Common myeloid progenitor, CD34-positive (primary cell): ENCODE data around the gene ZFP64.
"Not testable (repeated sequence)": the region's sequence is repeated elsewhere in the genome, so short reads cannot be mapped to it uniquely, and the experiment has no call there.

Experiments
- CTCF ChIA-PET: fragments of 350-600 bp; sonication (Branson Sonifier 250); formaldehyde crosslinking; loops from one replicate; lab custom pipeline; 2021; ENCODE audit warnings: antibody characterized with exemption; lab: Charles Lee
- POLR2A ChIA-PET: fragments of 350-600 bp; sonication (Branson Sonifier 250); formaldehyde crosslinking; loops from one replicate; lab custom pipeline; 2021; ENCODE audit warnings: antibody characterized with exemption; lab: Charles Lee
- DNase-seq, 3 donors: peaks; one replicate each; pipeline versions ENCODE4 v3.0.0 to v3.0.0-alpha.2; 2013
- H3K27ac ChIP-seq, 2 experiments: 1 replicate in 1 of 2; 2 replicates in 1 of 2; pipeline ENCODE4 v1.7.0; 2013; ENCODE audit warnings: inconsistent platforms in 2 of 2, low read length in 2 of 2, mild to moderate bottlenecking in 2 of 2, low read depth in 1 of 2, moderate library complexity in 1 of 2; ENCODE audit not compliant: severe bottlenecking in 2 of 2, insufficient read depth in 1 of 2, poor library complexity in 1 of 2
- H3K27me3 ChIP-seq, 5 experiments: replicated peaks in 2 of 5; 1 replicate in 3 of 5; 2 replicates in 2 of 5; pipeline versions ENCODE4 v1.6.1 to v1.7.0; 2013; ENCODE audit warnings: low read length in 4 of 5, mild to moderate bottlenecking in 2 of 5, moderate library complexity in 2 of 5, inconsistent platforms in 1 of 5; ENCODE audit not compliant: insufficient read depth in 5 of 5, control insufficient read depth in 4 of 5
- H3K36me3 ChIP-seq, 4 experiments: 1 replicate in 2 of 4; 2 replicates in 2 of 4; pipeline versions ENCODE4 v1.6.1 to v1.7.0; 2013; ENCODE audit warnings: low read length in 3 of 4, control low read depth in 1 of 4, mild to moderate bottlenecking in 1 of 4; ENCODE audit not compliant: control insufficient read depth in 4 of 4, insufficient read depth in 4 of 4
- H3K4me1 ChIP-seq, 4 experiments: 1 replicate in 3 of 4; 2 replicates in 1 of 4; pipeline versions ENCODE4 v1.6.1 to v1.7.1; 2013; ENCODE audit warnings: low read length in 3 of 4, mild to moderate bottlenecking in 3 of 4, control low read depth in 1 of 4, inconsistent platforms in 1 of 4, moderate library complexity in 1 of 4; ENCODE audit not compliant: control insufficient read depth in 4 of 4, insufficient read depth in 4 of 4; ENCODE audit errors: control extremely low read depth in 1 of 4
- H3K4me3 ChIP-seq, 7 experiments: 1 replicate in 4 of 7; 2 replicates in 3 of 7; pipeline versions ENCODE4 v1.5.1 to v1.7.0; 2013; ENCODE audit warnings: mild to moderate bottlenecking in 7 of 7, low read length in 6 of 7, moderate library complexity in 6 of 7, inconsistent platforms in 2 of 7, low read depth in 2 of 7, control low read depth in 1 of 7; ENCODE audit not compliant: insufficient read depth in 4 of 7, control insufficient read depth in 1 of 7; ENCODE audit errors: extremely low read depth in 1 of 7
- H3K9me3 ChIP-seq, 5 experiments: 1 replicate in 4 of 5; 2 replicates in 1 of 5; pipeline versions ENCODE4 v1.6.1 to v1.7.1; 2013; ENCODE audit warnings: low read length in 4 of 5, mild to moderate bottlenecking in 2 of 5, inconsistent platforms in 1 of 5, low read depth in 1 of 5, moderate library complexity in 1 of 5; ENCODE audit not compliant: control insufficient read depth in 4 of 5, insufficient read depth in 2 of 5; ENCODE audit errors: control extremely low read depth in 1 of 5
- WGBS: methylation state at CpG from one replicate; pipeline ENCODE4 v1.1.5; 2013; ENCODE audit not compliant: insufficient coverage; 5-methylcytosine and 5-hydroxymethylcytosine counted together

The ZFP64 gene

GRCh38 chr20:52192719-52193007 lies 1.1 kb upstream of the ZFP64 start:
- WGBS: no CpG with 5 or more reads among the region's 2 CpGs
- H3K27me3 ChIP-seq, H3K36me3 ChIP-seq, H3K9me3 ChIP-seq, POLR2A ChIA-PET, CTCF ChIA-PET, DNase-seq: not testable (repeated sequence)
- Histone ChIP-seq H3K27ac (peak overlapping the region in 1 of 2 experiments; percentile 81), H3K4me3 (peak overlapping the region in 4 of 7 experiments; percentile 92 to 96 (median 93)), H3K4me1 (peaks cover 0 to 18% (median 12%) of the 10 kb centered on the region in 4 experiments)

DNA sequence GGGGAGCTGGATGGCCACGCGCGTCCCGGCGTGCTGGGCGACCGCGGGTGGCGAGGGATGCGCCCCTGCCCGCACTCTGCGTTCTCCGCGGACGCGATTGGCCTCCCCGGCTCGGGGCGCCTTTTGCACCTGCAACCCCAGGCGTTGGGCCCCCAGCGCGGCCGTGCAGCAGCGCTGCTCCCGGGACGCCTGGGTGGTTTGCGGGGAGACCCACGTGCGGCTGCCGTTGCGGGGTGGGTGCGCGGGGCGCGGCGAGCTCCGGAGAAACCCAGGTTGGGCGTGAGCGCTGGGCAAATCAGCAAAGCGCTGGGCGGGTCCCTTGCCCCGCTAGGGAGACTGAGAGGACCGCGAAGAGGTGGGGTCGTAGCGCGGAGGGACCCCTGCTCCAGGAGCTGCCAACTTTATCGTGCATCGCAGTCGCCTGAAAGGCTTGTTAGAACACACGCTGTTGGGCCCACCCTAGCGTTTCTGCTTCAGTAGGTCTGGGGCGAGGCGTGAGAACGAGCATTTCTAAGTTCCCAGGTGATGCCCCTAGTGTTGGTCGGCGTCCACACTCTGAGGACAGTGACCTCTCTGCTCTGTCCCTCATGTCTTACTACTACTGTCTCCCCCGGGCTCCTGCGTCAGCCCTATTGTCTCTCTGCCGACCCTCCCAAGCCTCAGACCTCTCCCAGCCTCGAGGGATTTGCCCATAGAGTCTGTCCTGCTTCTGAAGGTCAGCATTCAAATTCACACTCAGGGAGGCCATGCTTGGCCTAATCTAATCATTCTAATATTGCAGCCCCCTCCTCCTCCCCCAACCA lies 538 bp upstream of the ZFP64 start:
- under 1% methylated on average over 47 of the region's 61 CpGs for WGBS
- no peaks in the 10 kb centered on the region for H3K36me3 ChIP-seq
- no peaks in the 10 kb centered on the region for H3K27me3 ChIP-seq
- no peaks in the 10 kb centered on the region for H3K9me3 ChIP-seq
- peak overlapping the region in 1 of 2 experiments; percentile 81 for H3K27ac ChIP-seq
- H3K4me3 ChIP-seq: peak overlapping the region; percentile 75 to 96 (median 93)
- DNase-seq: peak; percentile 45 to 82 (median 71)
- ChIA-PET POLR2A (no interaction called here), CTCF (interaction anchor here (0.6 to 1.0 kb wide), 3 partner anchors 11 to 1321 kb away, joined by 3 to 5 read pairs (median 3); no protein-coding TSS in a partner anchor)
- H3K4me1 ChIP-seq: peaks cover 0 to 18% (median 12%) of the 10 kb centered on the region in 4 experiments

DNA sequence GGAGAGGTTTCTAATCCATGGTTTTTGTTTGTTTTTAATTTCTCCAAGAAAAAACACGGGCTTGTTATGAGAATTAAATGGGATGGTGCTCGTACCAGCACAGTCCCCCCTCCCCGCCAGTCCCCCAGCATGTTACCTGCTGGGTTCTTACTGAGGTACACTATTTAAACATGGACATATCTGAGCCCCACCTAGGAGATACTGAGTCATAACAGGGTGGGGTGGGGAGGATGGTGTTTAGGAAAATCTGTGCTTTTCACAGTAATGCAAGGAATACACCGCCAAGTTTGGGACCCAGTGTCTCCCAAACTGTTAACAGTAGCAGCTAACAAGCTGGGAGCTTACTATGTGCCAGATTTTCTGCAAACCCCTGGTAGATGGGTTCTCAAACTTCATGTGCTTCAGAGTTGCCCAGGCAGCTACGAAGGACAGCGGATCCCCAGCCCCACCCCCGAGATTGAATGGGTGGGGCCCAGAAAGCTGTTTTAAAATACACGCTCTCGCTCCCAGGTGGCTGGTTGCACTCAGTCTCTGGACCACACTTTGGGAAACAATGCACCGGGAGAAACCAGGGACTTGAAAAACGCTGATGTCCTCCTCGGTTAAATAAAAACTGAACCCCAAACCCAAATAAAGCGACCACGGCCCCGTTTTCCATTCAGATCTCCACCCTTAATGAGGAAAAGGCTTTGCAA lies 995 bp downstream of the ZFP64 start:
- DNase-seq: peak; percentile 16 to 58 (median 43)
- WGBS: 17% methylated on average over 13 of the region's 15 CpGs
- peak overlapping the region; percentile 75 to 96 (median 93) for H3K4me3 ChIP-seq
- CTCF ChIA-PET: no interaction called here
- no peaks in the 10 kb centered on the region for H3K9me3 ChIP-seq
- peak overlapping the region; percentile 16 to 81 for H3K27ac ChIP-seq
- POLR2A ChIA-PET: no interaction called here
- peaks cover 0 to 14% (median 3%) of the 10 kb centered on the region in 4 experiments for H3K36me3 ChIP-seq
- H3K27me3 ChIP-seq: no peaks in the 10 kb centered on the region
- H3K4me1 ChIP-seq: peaks cover 0 to 18% (median 12%) of the 10 kb centered on the region in 4 experiments

DNA sequence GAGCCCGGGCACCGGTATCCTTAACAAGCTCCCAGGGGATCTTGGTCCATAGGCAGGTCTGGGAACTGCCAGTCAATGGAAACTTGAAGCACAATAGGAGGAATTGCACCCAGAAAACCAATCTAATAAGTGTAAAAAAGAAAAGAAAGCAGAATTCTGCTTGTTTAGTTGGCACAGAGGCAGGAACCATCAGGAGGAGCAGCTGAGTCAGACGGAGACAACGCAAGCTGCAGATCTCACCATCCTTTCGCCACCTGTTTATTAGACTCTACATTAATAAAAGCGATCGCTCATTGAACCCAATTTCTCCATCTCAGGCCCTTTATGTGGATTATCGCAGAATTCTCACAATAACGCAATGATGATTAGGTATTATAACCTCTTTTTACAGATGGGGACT lies 9.8 kb downstream of the ZFP64 start:
- 97% methylated on average over 6 of the region's 9 CpGs for WGBS
- H3K9me3 ChIP-seq: no peaks in the 10 kb centered on the region
- no peak overlapping the region for H3K27ac ChIP-seq
- ChIA-PET POLR2A (no interaction called here), CTCF (interaction anchor here (0.8 to 1.0 kb wide), 2 partner anchors 10 to 823 kb away, joined by 3 read pairs; partner anchors contain the start of gene ZFP64)
- no peak overlapping the region for H3K4me3 ChIP-seq
- peaks cover 8 to 41% (median 25%) of the 10 kb centered on the region in 4 experiments for H3K36me3 ChIP-seq
- no peaks in the 10 kb centered on the region for H3K4me1 ChIP-seq
- no peaks in the 10 kb centered on the region for H3K27me3 ChIP-seq
- DNase-seq: no peak

DNA sequence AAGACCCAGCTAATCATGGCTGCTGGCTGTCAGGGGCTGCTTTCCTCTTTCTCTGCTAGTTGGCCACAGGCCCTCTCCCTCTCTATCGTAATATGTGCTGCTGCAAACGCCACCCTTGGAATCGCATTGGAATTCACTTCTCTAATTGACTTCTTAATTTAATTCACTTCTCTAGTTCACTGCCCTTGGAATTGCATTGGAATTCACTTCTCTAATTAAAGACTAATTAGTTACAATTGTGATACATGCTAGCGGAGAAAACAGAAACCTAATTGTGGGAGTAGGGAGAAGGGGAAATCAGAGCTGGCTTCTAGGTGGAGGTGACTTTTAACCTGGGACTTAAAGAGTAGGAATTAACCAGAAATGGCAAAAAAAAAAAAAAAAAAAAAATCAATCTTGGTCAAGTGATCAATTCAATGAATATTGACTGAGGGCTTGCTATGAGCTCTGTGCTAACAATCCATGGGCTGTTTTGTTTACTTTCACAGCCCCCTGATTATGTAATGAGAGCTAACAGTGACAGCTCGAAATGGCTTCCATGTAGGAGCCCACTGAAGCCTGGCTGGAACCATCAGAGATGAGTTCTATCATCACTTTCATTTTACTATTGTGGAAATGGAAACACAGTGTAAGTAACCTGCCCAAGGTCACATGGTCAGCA lies 11.3 kb downstream of the ZFP64 start:
- no peaks in the 10 kb centered on the region for H3K9me3 ChIP-seq
- CTCF ChIA-PET: no interaction called here
- no peaks in the 10 kb centered on the region for H3K27me3 ChIP-seq
- DNase-seq: no peak
- no peak overlapping the region for H3K27ac ChIP-seq
- H3K4me1 ChIP-seq: no peaks in the 10 kb centered on the region
- H3K4me3 ChIP-seq: no peak overlapping the region
- POLR2A ChIA-PET: no interaction called here
- H3K36me3 ChIP-seq: peaks cover 12 to 37% (median 19%) of the 10 kb centered on the region in 4 experiments
- WGBS: 100% methylated on average over 1 of the region's 5 CpGs

DNA sequence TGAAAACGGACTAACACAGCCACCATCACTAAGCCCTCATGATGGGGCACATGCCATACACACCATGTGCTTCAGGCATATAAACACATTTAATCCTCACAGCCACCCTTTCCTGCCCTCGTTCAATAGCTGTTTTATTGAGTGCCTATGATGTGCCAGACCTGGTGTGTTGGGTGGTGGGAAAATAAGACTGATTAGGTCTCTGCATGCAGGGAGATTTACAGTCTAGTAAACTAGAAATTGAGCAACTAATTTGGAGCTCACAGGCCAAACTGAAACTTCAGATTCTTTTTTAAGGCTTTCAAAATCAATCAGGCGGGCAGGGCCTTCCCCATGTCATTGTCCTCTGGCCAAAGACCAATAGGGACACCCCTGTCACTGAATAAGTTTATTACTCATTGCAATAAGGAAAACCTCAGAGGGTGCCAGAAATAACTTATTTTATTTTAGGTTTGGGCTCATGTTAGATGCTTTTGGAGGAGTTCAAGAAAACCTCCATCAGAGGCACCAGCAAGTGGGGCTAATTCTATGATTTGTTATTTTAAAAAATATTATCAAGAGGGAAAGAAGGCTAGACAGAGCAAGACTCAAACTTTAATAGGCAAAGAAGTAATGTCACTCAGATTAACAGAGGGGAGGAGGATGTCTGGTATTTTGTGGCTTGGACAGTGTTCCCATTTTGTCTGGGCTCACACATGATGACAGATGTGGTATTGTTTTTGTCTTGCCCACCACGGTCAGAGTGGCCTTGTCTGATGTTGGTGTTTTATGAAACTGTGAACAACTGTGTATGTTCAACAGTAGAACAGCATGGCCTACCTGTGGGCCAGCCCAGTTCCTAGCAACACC lies 12.0 kb downstream of the ZFP64 start:
- no peak for DNase-seq
- Histone ChIP-seq H3K4me1 (no peaks in the 10 kb centered on the region), H3K9me3 (no peaks in the 10 kb centered on the region), H3K27me3 (no peaks in the 10 kb centered on the region), H3K27ac (no peak overlapping the region), H3K4me3 (no peak overlapping the region), H3K36me3 (peaks cover 12 to 31% (median 16%) of the 10 kb centered on the region in 4 experiments)
- POLR2A ChIA-PET: no interaction called here
- CTCF ChIA-PET: no interaction called here
- WGBS: 56% methylated on average over 3 of the region's 4 CpGs
